ENCODE measurements around the gene MBTD1.

- no peak for TF ChIP-seq CTCF (IDR thresholded peaks at IDR 0.05; ENCODE audit: poor library complexity)
- no peak for TF ChIP-seq EZH2 (IDR thresholded peaks at IDR 0.05; ENCODE audit: borderline replicate concordance)
Observed at GRCh38 chr17:51159604-51160003, 100.2 kb downstream of the MBTD1 start.

Measured in hepatocyte (in vitro differentiated cells).